ENCODE measurements around the gene MRLN.

MRLN gene

GRCh38 chr10:59702347-59702746, 50.9 kb downstream of the MRLN start:
- DNase-seq = no peak

GRCh38 chr10:59700709-59701108, 52.5 kb downstream of the MRLN start:
- no peak for DNase-seq

GRCh38 chr10:59698326-59698725, 54.9 kb downstream of the MRLN start:
- no peak for DNase-seq

GRCh38 chr10:59695637-59696036, 57.6 kb downstream of the MRLN start:
- no peak for DNase-seq

- no peak for DNase-seq
Measured at GRCh38 chr10:59694936-59695335, 58.3 kb downstream of the MRLN start.

- no peak for DNase-seq
Measured at GRCh38 chr10:59692113-59692512, 61.1 kb downstream of the MRLN start.

- DNase-seq = no peak
Measured at GRCh38 chr10:59688921-59689351, 64.3 kb downstream of the MRLN start.

GRCh38 chr10:59687657-59688056, 65.6 kb downstream of the MRLN start:
- DNase-seq = no peak
